ENCODE data around the gene NTM.

The NTM gene

DNA sequence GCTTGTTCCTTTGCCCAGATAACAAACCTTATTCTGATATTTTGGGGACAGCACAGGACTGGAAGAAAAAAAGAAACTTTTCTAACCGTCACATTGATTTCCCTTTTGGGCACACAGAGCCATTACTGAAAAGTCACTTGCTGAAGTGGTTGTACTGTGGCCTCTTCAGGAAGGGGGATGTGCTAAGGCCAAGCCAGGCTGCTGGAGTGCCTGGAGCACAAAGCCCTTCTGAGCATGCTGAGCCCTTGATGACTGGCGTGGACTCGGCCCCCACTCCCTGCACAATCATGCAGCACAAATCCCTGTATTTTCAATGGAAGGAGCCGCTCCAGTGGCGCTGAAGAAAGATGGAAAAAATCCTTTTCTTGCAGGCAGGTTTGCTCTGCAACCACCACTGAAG is 164.2 kb downstream of the NTM start:
- DNase-seq (ENCODE audit: insufficient read length, low spot score) (no peak), FAIRE-seq (no peak)
- TF ChIP-seq, protein P1, sequence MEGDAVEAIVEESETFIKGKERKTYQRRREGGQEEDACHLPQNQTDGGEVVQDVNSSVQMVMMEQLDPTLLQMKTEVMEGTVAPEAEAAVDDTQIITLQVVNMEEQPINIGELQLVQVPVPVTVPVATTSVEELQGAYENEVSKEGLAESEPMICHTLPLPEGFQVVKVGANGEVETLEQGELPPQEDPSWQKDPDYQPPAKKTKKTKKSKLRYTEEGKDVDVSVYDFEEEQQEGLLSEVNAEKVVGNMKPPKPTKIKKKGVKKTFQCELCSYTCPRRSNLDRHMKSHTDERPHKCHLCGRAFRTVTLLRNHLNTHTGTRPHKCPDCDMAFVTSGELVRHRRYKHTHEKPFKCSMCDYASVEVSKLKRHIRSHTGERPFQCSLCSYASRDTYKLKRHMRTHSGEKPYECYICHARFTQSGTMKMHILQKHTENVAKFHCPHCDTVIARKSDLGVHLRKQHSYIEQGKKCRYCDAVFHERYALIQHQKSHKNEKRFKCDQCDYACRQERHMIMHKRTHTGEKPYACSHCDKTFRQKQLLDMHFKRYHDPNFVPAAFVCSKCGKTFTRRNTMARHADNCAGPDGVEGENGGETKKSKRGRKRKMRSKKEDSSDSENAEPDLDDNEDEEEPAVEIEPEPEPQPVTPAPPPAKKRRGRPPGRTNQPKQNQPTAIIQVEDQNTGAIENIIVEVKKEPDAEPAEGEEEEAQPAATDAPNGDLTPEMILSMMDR (IDR thresholded peaks at IDR 0.05; ENCODE audit: insufficient read depth, missing control alignments), result no peak

GRCh38 chr11:131536159-131536558 is 165.7 kb downstream of the NTM start:
- TF ChIP-seq, protein P1 (IDR thresholded peaks at IDR 0.05; ENCODE audit: insufficient read depth, missing control alignments), result no peak
- no peak for FAIRE-seq
- no peak for DNase-seq (ENCODE audit: insufficient read length, low spot score)

DNA sequence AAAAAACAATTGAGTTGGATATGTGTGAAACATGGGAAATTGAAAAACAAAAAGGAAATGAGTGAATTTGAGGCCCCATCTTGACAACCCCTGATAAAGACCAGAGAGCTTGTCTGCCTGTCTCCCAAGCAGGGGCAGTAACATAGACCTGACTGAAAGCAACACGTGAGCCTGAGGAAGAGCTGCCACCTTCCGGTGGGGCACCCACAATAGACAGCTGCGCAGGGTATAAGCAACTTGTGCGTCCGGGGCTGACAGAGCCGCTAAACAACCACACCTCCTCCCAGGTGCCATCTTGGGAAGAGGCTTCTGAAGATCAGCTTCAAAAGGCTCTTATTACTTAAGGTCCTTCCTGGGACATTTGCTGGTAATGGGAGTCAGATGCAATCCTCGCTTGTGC is 166.8 kb downstream of the NTM start:
- DNase-seq (ENCODE audit: insufficient read length, low spot score) (no peak), FAIRE-seq (no peak)
- TF ChIP-seq, protein P1 (IDR thresholded peaks at IDR 0.05; ENCODE audit: insufficient read depth, missing control alignments), result no peak

DNA sequence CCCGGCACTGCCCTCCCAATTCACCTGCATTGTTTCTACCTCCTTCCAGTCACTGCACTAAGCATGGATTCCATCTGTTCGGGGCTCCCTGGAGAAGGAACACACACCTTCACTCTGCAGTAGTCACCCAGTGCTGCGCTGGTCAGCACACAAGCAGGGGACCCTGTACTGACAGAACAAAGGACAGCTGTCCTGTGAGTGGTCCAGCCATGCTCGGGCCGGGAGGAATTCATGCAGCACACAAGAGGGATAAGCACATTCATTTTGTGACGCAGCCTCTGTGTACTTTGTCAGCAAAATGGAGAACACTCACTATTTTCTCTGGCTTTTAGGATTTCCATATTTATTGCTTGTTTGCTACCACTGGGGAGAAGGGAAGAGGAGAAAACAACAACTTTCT is 167.3 kb downstream of the NTM start:
- TF ChIP-seq, protein P1 (IDR thresholded peaks at IDR 0.05; ENCODE audit: insufficient read depth, missing control alignments), result no peak
- no peak for FAIRE-seq
- no peak for DNase-seq (ENCODE audit: insufficient read length, low spot score)

- TF ChIP-seq, protein P1 (IDR thresholded peaks at IDR 0.05; ENCODE audit: insufficient read depth, missing control alignments), result no peak
- DNase-seq (ENCODE audit: insufficient read length, low spot score) (no peak), FAIRE-seq (no peak)
Measured at GRCh38 chr11:131538322-131538721, 167.9 kb downstream of the NTM start.

- no peak for FAIRE-seq
- TF ChIP-seq, protein P1 (IDR thresholded peaks at IDR 0.05; ENCODE audit: insufficient read depth, missing control alignments), result no peak
- DNase-seq (ENCODE audit: insufficient read length, low spot score), result no peak
Measured at GRCh38 chr11:131540676-131541075, 170.3 kb downstream of the NTM start.

DNA sequence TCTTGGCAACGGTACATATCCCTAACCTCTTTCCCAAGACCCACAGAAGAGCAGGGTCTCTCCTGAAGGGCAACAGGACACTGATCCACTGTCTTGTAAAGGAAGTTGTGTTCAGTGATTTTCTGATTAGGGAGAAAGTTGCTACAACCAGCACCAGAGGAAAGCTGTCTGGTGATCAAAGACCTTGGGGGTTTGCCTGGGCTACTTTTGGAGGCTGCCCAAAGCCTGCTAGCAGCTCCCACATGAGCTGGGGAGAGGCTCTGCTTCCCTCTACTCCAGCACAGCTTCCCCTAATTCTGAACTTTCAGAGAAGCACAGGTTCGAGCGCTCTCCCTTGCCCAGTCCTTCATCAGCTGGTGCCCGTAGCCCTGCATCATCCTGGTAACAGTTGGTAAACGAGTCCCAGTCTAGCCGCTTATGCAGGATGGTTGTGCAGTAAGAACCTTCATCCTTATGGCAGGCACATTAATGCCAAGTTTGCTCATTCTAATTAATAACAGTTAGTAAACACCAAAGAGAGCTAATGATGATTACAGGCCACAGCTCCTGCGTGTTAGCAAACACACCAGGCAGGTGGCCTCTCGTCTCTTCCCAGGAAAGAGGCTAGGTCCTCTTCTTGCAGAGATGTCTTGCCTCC is 173.1 kb downstream of the NTM start:
- FAIRE-seq (no peak), DNase-seq (ENCODE audit: insufficient read length, low spot score) (no peak)
- TF ChIP-seq, protein P1 (IDR thresholded peaks at IDR 0.05; ENCODE audit: insufficient read depth, missing control alignments), result no peak
